Activated gamma-delta T cell treated with anti-CD3 and anti-CD28 coated beads, Interleukin-2, amount 50 U/mL, for 16 hours (primary cell): ENCODE data around the gene PGPEP1.

ENCODE experiments used
- DNase-seq: peaks from one replicate; pipeline ENCODE4 v3.0.0-alpha.2; 2020; ENCODE audit warnings: low read depth

Gene PGPEP1

DNA sequence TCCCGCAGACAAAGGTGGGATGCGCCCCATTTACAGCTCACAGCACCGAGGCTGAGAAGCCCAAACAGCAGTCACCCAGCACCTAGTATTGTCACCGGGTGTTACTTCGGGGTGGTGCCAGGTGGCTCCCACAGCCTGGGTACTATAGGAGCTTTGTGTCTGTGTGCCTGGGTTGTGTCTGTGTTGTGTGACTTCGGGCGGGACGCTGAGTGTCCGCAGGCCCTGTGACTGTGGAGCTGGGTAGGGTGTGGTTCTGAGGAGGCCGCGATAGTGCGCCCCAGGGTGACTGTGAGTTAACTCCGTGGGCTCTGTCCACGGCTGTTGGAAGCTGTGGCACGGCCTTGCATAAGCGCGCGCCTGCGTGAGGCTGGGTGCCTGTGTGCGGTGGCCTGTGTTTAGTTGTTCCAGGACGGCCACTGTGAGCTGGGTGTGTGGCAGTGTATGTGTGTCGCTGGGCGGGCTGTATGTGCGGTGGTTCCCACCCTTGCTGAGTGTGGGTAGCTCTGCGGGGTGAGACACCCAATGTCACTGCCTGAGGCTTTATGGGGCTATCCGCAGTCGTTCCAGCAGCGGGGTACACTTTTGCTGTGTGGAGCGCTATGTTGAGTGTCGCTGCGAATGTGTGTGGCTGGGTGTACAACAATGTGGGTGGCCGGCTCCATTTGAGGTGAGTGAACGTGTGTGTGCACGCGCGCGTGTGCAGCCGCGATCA is 78.2 kb downstream of the PGPEP1 start:
- DNase-seq = no peak

- DNase-seq = peak; percentile 55
Observed at GRCh38 chr19:18419195-18419698, 78.8 kb downstream of the PGPEP1 start, which contains the start of gene SSBP4. SSBP4 (plus strand) TSS chr19:18419398; CDS start chr19:18419649, 251 bp downstream.
